ENCODE measurements around the gene TXNDC8. TPM values are rescaled to one million over a fixed set of nuclear protein-coding genes. Genes with fewer than 3 reads are reported as not detected.

The TXNDC8 gene
- total RNA-seq, 1 donor, result not detected

DNA sequence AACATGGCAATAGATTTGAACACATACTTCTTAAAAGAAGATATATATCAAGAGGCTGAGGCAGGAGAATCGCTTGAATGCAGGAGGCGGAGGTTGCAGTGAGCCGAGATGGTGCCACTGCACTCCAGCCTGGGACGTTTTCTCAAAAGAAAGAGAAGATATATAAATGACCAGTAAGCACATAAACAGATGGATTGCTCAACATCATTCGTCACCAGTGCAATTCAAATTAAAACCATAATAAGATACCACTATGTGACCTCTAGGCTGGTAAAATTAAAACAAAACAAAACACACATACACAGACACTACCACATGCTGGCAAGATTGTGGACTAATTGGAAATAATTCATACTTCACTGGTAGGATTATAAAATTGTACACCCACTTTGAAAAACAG, 76.0 kb downstream of the TXNDC8 start:
- Histone ChIP-seq H3K9me3 (ENCODE audit: low read depth, low read length) (no peaks in the 10 kb centered on the region), H3K79me2 (ENCODE audit: insufficient read depth, low read length) (no peaks in the 10 kb centered on the region), H4K20me1 (ENCODE audit: insufficient read depth, low read length) (no peaks in the 10 kb centered on the region), H3K4me1 (ENCODE audit: insufficient read depth, low read length) (peaks cover 14% of the 10 kb centered on the region), H3K36me3 (ENCODE audit: insufficient read depth, low read length) (no peaks in the 10 kb centered on the region), H2AFZ (ENCODE audit: low read length) (no peak overlapping the region), H3K4me2 (ENCODE audit: insufficient read depth, low read length) (no peak overlapping the region), H3K27ac (ENCODE audit: low read depth, low read length) (no peak overlapping the region), H3K27me3 (ENCODE audit: insufficient read depth, low read length) (no peaks in the 10 kb centered on the region), H3K4me3 (ENCODE audit: insufficient read depth, low read length) (no peak overlapping the region)
- TF ChIP-seq CTCF (IDR thresholded peaks at IDR 0.05; ENCODE audit: extremely low read depth, low read depth, low read length), result no peak
- DNase-seq (ENCODE audit: insufficient read length, low spot score, missing footprints), result no peak

- no peak overlapping the region for H3K4me3 ChIP-seq (ENCODE audit: insufficient read depth, low read length)
- peak overlapping the region; percentile 62 for H2AFZ ChIP-seq (ENCODE audit: low read length)
- no peaks in the 10 kb centered on the region for H4K20me1 ChIP-seq (ENCODE audit: insufficient read depth, low read length)
- no peaks in the 10 kb centered on the region for H3K36me3 ChIP-seq (ENCODE audit: insufficient read depth, low read length)
- peaks cover 4% of the 10 kb centered on the region for H3K79me2 ChIP-seq (ENCODE audit: insufficient read depth, low read length)
- no peak overlapping the region for H3K27ac ChIP-seq (ENCODE audit: low read depth, low read length)
- TF ChIP-seq CTCF (IDR thresholded peaks at IDR 0.05; ENCODE audit: extremely low read depth, low read depth, low read length), result no peak
- H3K9me3 ChIP-seq (ENCODE audit: low read depth, low read length), result no peaks in the 10 kb centered on the region
- peaks cover 14% of the 10 kb centered on the region for H3K4me1 ChIP-seq (ENCODE audit: insufficient read depth, low read length)
- no peaks in the 10 kb centered on the region for H3K27me3 ChIP-seq (ENCODE audit: insufficient read depth, low read length)
- no peak for DNase-seq (ENCODE audit: insufficient read length, low spot score, missing footprints)
- no peak overlapping the region for H3K4me2 ChIP-seq (ENCODE audit: insufficient read depth, low read length)
Observed at GRCh38 chr9:110260911-110261310, 76.8 kb downstream of the TXNDC8 start.

DNA sequence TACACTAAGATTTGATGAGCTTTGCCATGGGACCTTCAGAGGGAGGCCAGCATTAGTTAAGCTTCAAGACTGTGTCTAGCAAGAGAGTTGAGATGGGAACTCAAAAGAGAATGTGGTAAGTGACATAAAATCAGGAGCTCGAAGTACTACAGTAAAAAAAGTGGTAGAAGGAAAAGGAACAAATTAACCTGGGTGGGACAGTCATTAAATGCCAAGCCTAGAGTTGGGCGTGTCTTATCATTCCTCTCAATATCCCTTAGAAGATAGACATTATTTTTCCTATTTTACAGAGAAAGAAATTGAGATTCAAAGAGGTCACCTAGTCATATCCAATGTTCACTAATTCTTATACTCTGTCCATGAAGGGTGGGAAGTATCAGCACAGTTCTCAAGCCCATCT, 78.1 kb downstream of the TXNDC8 start:
- no peak for TF ChIP-seq CTCF (IDR thresholded peaks at IDR 0.05; ENCODE audit: extremely low read depth, low read depth, low read length)

GRCh38 chr9:110258690-110259091, 79.0 kb downstream of the TXNDC8 start:
- H3K4me3 ChIP-seq (ENCODE audit: insufficient read depth, low read length), result no peak overlapping the region
- peaks cover 26% of the 10 kb centered on the region for H3K79me2 ChIP-seq (ENCODE audit: insufficient read depth, low read length)
- no peak overlapping the region for H2AFZ ChIP-seq (ENCODE audit: low read length)
- H3K36me3 ChIP-seq (ENCODE audit: insufficient read depth, low read length), result no peaks in the 10 kb centered on the region
- no peak overlapping the region for H3K27ac ChIP-seq (ENCODE audit: low read depth, low read length)
- peaks cover 17% of the 10 kb centered on the region for H4K20me1 ChIP-seq (ENCODE audit: insufficient read depth, low read length)
- no peaks in the 10 kb centered on the region for H3K27me3 ChIP-seq (ENCODE audit: insufficient read depth, low read length)
- no peak for TF ChIP-seq CTCF (IDR thresholded peaks at IDR 0.05; ENCODE audit: extremely low read depth, low read depth, low read length)
- H3K4me1 ChIP-seq (ENCODE audit: insufficient read depth, low read length), result peaks cover 28% of the 10 kb centered on the region
- H3K9me3 ChIP-seq (ENCODE audit: low read depth, low read length), result no peaks in the 10 kb centered on the region
- DNase-seq (ENCODE audit: insufficient read length, low spot score, missing footprints), result no peak
- no peak overlapping the region for H3K4me2 ChIP-seq (ENCODE audit: insufficient read depth, low read length)

More for the DNA sequence above, 78.1 kb downstream of the TXNDC8 start:
- H3K27ac ChIP-seq (ENCODE audit: low read depth, low read length), result no peak overlapping the region
- no peak overlapping the region for H3K4me3 ChIP-seq (ENCODE audit: insufficient read depth, low read length)
- H3K36me3 ChIP-seq (ENCODE audit: insufficient read depth, low read length), result no peaks in the 10 kb centered on the region
- H4K20me1 ChIP-seq (ENCODE audit: insufficient read depth, low read length), result peaks cover 8% of the 10 kb centered on the region
- no peak overlapping the region for H3K4me2 ChIP-seq (ENCODE audit: insufficient read depth, low read length)
- DNase-seq (ENCODE audit: insufficient read length, low spot score, missing footprints), result no peak
- H3K79me2 ChIP-seq (ENCODE audit: insufficient read depth, low read length), result peaks cover 18% of the 10 kb centered on the region
- H3K4me1 ChIP-seq (ENCODE audit: insufficient read depth, low read length), result peaks cover 20% of the 10 kb centered on the region
- H3K27me3 ChIP-seq (ENCODE audit: insufficient read depth, low read length), result no peaks in the 10 kb centered on the region
- H3K9me3 ChIP-seq (ENCODE audit: low read depth, low read length), result no peaks in the 10 kb centered on the region
- no peak overlapping the region for H2AFZ ChIP-seq (ENCODE audit: low read length)
